ENCODE measurements around the gene TCF20. TPM values are rescaled to one million over a fixed set of nuclear protein-coding genes. Genes with fewer than 3 reads are reported as not detected.

The TCF20 gene
- polyA plus RNA-seq, 1 of the 3 experiments (the other 2 are of a cell fraction) = 8.5 TPM

DNA sequence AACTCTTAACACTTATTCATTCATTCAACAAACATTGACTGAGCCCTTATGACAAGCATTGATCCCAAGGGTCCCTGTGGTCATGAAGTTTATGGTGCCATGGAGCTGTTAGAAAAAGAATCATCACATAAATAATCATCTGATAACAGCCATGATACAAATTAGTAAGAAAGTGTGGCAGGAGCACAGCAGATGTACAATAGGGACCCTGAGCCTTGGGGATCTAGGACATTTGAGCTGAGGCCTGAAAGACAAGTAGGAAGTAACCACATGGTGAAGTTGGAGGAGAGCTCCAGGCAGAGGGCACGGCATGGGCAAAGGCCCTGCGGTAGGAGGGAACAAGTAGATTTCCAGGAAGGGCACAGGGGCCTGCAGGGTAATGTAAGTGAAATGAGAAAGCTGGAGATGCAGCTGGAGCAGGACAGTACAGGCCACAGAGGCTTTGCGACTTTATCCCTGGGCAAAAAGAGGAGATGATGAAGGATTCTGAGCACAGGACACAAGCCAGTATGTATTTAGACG, 6.8 kb upstream of the TCF20 start:
- Histone ChIP-seq H3K4me2 (no peak overlapping the region), H3K36me3 (replicated peaks in 1 of 2; ENCODE audit: control insufficient read depth in 1 of 2, insufficient read depth in 2 of 2, low read length in 1 of 2) (no peaks in the 10 kb centered on the region), H3K4me3 (ENCODE audit: low read depth in 2 of 2, low read length in 1 of 2) (no peak overlapping the region), H3K9me3 (no peaks in the 10 kb centered on the region), H2AFZ (ENCODE audit: low read depth) (no peak overlapping the region), H3K4me1 (ENCODE audit: control insufficient read depth in 1 of 2, insufficient read depth in 2 of 2, low read depth in 1 of 2, low read length in 1 of 2) (no peaks in the 10 kb centered on the region; a peak in 1 of 4 replicates), H3K27ac (ENCODE audit: low read depth in 2 of 2, low read length in 1 of 2) (no peak overlapping the region), H3K79me2 (ENCODE audit: insufficient read depth) (no peaks in the 10 kb centered on the region), H3K9ac (no peak overlapping the region), H3F3A (replicated peaks; ENCODE audit: insufficient read depth) (no peaks in the 10 kb centered on the region), H4K20me1 (ENCODE audit: insufficient read depth) (no peaks in the 10 kb centered on the region), H3K9me2 (no peaks in the 10 kb centered on the region), H3K27me3 (ENCODE audit: insufficient read depth) (no peaks in the 10 kb centered on the region)
- whole genome bisulfite sequencing (ENCODE audit: low lambda C conversion rate) = 89% methylated on average over 4 of the region's 4 CpGs
- POLR2A ChIA-PET = no interaction called here
- CTCF ChIA-PET = interaction anchor here (0.8 to 2.0 kb wide), 6 partner anchors 31 to 196 kb away, joined by 3 to 9 read pairs (median 4); no protein-coding TSS in a partner anchor
- no peak for TF ChIP-seq NFIC (IDR thresholded peaks at IDR 0.05; ENCODE audit: borderline replicate concordance)
- no peak for DNase-seq

DNA sequence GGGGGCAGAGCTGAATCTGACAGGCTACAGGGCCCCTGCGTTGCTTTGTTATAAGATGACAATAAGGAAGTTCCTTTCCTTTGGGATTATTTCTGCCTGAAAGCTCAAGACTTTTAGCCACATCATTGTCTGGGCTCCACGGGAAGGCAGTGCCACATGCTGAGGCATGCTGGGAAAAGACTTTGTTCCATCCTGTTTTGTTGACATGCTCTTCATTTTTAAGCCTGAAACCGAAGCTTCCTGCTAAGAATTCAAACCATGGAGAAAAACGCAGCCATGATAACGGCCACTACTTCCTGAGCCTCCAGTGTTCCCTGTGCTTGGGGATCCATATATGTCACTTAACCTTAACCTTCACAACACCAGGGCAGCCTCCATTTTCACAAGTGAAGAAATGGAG, 5.5 kb upstream of the TCF20 start:
- no peak overlapping the region for H2AFZ ChIP-seq (ENCODE audit: low read depth)
- WGBS (ENCODE audit: low lambda C conversion rate) = 93% methylated on average over 4 of the region's 5 CpGs
- no peaks in the 10 kb centered on the region for H3K9me2 ChIP-seq
- no peak overlapping the region for H3K4me3 ChIP-seq (ENCODE audit: low read depth in 2 of 2, low read length in 1 of 2)
- no peaks in the 10 kb centered on the region for H3F3A ChIP-seq (replicated peaks; ENCODE audit: insufficient read depth)
- no peak for DNase-seq
- no peaks in the 10 kb centered on the region for H4K20me1 ChIP-seq (ENCODE audit: insufficient read depth)
- H3K9me3 ChIP-seq = no peaks in the 10 kb centered on the region
- ChIA-PET CTCF (interaction anchor here (0.6 to 0.8 kb wide), 2 partner anchors 27 to 425 kb away, joined by 3 read pairs; no protein-coding TSS in a partner anchor), POLR2A (no interaction called here)
- H3K9ac ChIP-seq = no peak overlapping the region
- H3K4me1 ChIP-seq (ENCODE audit: control insufficient read depth in 1 of 2, insufficient read depth in 2 of 2, low read depth in 1 of 2, low read length in 1 of 2) = no peaks in the 10 kb centered on the region; a peak in 1 of 4 replicates
- H3K4me2 ChIP-seq = no peak overlapping the region
- no peaks in the 10 kb centered on the region for H3K27me3 ChIP-seq (ENCODE audit: insufficient read depth)
- TF ChIP-seq POLR2AphosphoS5 (IDR thresholded peaks at IDR 0.05; ENCODE audit: low read depth, low read length) (no peak), JUND (IDR thresholded peaks at IDR 0.05) (no peak), RCOR1 (IDR thresholded peaks at IDR 0.05; ENCODE audit: low read length) (no peak), RAD21 (IDR thresholded peaks at IDR 0.05; ENCODE audit: low read length) (no peak), SMC3 (IDR thresholded peaks at IDR 0.05; ENCODE audit: low read depth, low read length) (no peak), EZH2phosphoT487 (IDR thresholded peaks at IDR 0.05; ENCODE audit: borderline replicate concordance, low read depth) (no peak)
- TF ChIP-seq, protein P1, sequence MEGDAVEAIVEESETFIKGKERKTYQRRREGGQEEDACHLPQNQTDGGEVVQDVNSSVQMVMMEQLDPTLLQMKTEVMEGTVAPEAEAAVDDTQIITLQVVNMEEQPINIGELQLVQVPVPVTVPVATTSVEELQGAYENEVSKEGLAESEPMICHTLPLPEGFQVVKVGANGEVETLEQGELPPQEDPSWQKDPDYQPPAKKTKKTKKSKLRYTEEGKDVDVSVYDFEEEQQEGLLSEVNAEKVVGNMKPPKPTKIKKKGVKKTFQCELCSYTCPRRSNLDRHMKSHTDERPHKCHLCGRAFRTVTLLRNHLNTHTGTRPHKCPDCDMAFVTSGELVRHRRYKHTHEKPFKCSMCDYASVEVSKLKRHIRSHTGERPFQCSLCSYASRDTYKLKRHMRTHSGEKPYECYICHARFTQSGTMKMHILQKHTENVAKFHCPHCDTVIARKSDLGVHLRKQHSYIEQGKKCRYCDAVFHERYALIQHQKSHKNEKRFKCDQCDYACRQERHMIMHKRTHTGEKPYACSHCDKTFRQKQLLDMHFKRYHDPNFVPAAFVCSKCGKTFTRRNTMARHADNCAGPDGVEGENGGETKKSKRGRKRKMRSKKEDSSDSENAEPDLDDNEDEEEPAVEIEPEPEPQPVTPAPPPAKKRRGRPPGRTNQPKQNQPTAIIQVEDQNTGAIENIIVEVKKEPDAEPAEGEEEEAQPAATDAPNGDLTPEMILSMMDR (IDR thresholded peaks at IDR 0.05) = no peak
- TF ChIP-seq, protein P2, sequence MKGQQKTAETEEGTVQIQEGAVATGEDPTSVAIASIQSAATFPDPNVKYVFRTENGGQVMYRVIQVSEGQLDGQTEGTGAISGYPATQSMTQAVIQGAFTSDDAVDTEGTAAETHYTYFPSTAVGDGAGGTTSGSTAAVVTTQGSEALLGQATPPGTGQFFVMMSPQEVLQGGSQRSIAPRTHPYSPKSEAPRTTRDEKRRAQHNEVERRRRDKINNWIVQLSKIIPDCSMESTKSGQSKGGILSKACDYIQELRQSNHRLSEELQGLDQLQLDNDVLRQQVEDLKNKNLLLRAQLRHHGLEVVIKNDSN (IDR thresholded peaks at IDR 0.05; ENCODE audit: borderline replicate concordance, low read depth) = no peak
- TF ChIP-seq, protein P3, sequence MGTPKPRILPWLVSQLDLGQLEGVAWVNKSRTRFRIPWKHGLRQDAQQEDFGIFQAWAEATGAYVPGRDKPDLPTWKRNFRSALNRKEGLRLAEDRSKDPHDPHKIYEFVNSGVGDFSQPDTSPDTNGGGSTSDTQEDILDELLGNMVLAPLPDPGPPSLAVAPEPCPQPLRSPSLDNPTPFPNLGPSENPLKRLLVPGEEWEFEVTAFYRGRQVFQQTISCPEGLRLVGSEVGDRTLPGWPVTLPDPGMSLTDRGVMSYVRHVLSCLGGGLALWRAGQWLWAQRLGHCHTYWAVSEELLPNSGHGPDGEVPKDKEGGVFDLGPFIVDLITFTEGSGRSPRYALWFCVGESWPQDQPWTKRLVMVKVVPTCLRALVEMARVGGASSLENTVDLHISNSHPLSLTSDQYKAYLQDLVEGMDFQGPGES (IDR thresholded peaks at IDR 0.05; ENCODE audit: low read depth, low read length) = no peak
- H3K27ac ChIP-seq (ENCODE audit: low read depth in 2 of 2, low read length in 1 of 2) = no peak overlapping the region
- H3K79me2 ChIP-seq (ENCODE audit: insufficient read depth) = no peaks in the 10 kb centered on the region
- H3K36me3 ChIP-seq (replicated peaks in 1 of 2; ENCODE audit: control insufficient read depth in 1 of 2, insufficient read depth in 2 of 2, low read length in 1 of 2) = no peaks in the 10 kb centered on the region

All from SK-N-SH (cell line).